ENCODE measurements around the gene DLX1. TPM values are rescaled to one million over a fixed set of nuclear protein-coding genes. Genes with fewer than 3 reads are reported as not detected.

The DLX1 gene
- total and polyA plus RNA-seq, 2 of the 8 experiments (the other 6 are each of a cell fraction or from before 2014, with no cell fraction given), result 0.11 TPM; not detected in 1

DNA sequence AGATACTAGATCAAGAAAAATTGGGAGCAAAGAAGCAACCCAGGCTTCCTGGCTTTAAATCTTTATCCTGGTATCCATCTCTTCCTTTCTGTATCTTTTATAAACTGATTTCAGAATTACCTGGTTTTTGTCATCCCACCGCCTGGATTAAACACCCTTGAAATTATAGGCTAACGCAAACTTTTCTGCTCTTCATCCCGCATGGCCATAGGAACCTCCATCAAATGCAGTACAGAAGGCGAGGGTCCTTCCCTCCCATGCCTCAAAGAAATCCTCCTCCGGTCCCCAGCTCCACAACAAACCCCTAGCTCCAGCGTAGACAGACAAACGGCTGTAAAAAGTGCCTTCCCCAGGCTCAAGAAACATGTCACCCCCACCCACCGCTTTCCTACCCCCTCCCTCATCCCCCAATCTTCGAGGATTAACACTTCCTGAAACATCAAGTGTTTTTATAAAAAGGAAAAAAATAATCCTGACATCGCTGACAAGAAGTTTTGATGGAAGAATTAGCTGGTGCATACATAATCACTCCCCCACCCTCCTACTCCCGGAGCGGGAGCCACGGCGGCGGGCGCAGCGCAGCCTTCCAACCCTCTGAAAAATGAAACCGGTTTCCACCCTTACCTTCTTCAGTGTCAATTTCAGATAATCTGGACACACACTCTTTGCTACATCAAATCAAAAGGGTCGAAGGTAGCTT lies 7.6 kb downstream of the DLX1 start:
- Histone ChIP-seq H3K79me2 (ENCODE audit: control insufficient read depth in 1 of 2, insufficient read depth in 2 of 2, low read length in 2 of 2) (no peaks in the 10 kb centered on the region), H3K36me3 (ENCODE audit: control insufficient read depth in 2 of 4, insufficient read depth in 4 of 4, low read length in 3 of 4) (0 out of 8 replicates have a peak, but pooled peaks cover 0 to 3% (median 0%) of the 10 kb centered on the region in 4 experiments), H3K4ac (replicated peaks; ENCODE audit: insufficient read length, low read depth, low read length) (no peak overlapping the region), H4K20me1 (replicated peaks in 1 of 2; ENCODE audit: control insufficient read depth in 1 of 2, insufficient read depth in 2 of 2, low read length in 2 of 2) (peaks cover 17 to 32% of the 10 kb centered on the region in 2 experiments), H3K79me1 (ENCODE audit: low read depth, low read length) (no peaks in the 10 kb centered on the region), H2BK5ac (ENCODE audit: low read depth, low read length) (no peak overlapping the region), H3K23ac (ENCODE audit: insufficient read length) (no peak overlapping the region), H3K27ac (ENCODE audit: low read depth, low read length) (no peak overlapping the region), H3K56ac (replicated peaks; ENCODE audit: insufficient read length, low read depth, low read length) (no peak overlapping the region), H2BK120ac (replicated peaks; ENCODE audit: low read depth, low read length) (no peak overlapping the region), H3K18ac (ENCODE audit: extremely low read depth, low read length) (no peak overlapping the region), H3K14ac (ENCODE audit: insufficient read length) (no peak overlapping the region), H3K4me1 (replicated peaks in 1 of 4; ENCODE audit: control insufficient read depth in 3 of 4, insufficient read depth in 4 of 4, low read length in 3 of 4) (peaks cover 0 to 34% (median 18%) of the 10 kb centered on the region in 4 experiments; a peak in 6 of 7 replicates), H2BK20ac (ENCODE audit: low read length) (no peak overlapping the region), H4K5ac (ENCODE audit: insufficient read length, low read depth, low read length) (no peak overlapping the region), H2BK12ac (ENCODE audit: low read depth, low read length) (no peak overlapping the region), H3K9me3 (ENCODE audit: insufficient read depth in 2 of 2, low read depth in 1 of 2, low read length in 1 of 2) (no peaks in the 10 kb centered on the region), H2AK5ac (ENCODE audit: low read depth, low read length) (no peak overlapping the region), H2AFZ (ENCODE audit: low read length) (no peak overlapping the region), H3K23me2 (ENCODE audit: low read depth, low read length) (peaks cover 12% of the 10 kb centered on the region; the same call in 1 of the 2 replicates), H4K8ac (ENCODE audit: extremely low read depth, insufficient read depth, low read length) (no peak overlapping the region), H3K9ac (replicated peaks in 1 of 4; ENCODE audit: extremely low read depth in 1 of 4, low read depth in 3 of 4, low read length in 3 of 4) (no peak overlapping the region), H3K4me3 (ENCODE audit: extremely low read depth in 1 of 4, insufficient read depth in 2 of 4, low read depth in 3 of 4, low read length in 4 of 4) (no peak overlapping the region), H2BK15ac (ENCODE audit: low read length) (no peak overlapping the region), H4K91ac (replicated peaks; ENCODE audit: insufficient read length, low read length) (no peak overlapping the region), H3K27me3 (replicated peaks in 1 of 4; ENCODE audit: control insufficient read depth in 3 of 4, extremely low read depth in 1 of 4, insufficient read depth in 3 of 4, low read length in 3 of 4) (peaks cover 95 to 100% (median 98%) of the 10 kb centered on the region in 4 experiments), H3K4me2 (ENCODE audit: insufficient read depth in 1 of 2, low read depth in 2 of 2, low read length in 2 of 2) (no peak overlapping the region; a peak in 1 of 4 replicates)
- FAIRE-seq (no peak), DNase-seq (ENCODE audit: low read depth in 1 of 2, low spot score in 2 of 2) (peak in 1 of 2 experiments; percentile 51)
- TF ChIP-seq RNF2 (IDR thresholded peaks at IDR 0.05; ENCODE audit: borderline replicate concordance, low read depth, low read length, missing control alignments, poor library complexity, severe bottlenecking) (peak; percentile 97), TAF1 (IDR thresholded peaks at IDR 0.05; ENCODE audit: low read depth, low read length) (no peak), BCL11A (IDR thresholded peaks at IDR 0.05; ENCODE audit: low read depth in 2 of 2, low read length in 2 of 2) (no peak), EGR1 (IDR thresholded peaks at IDR 0.05; ENCODE audit: borderline replicate concordance, low read depth, low read length) (no peak), SUZ12 (IDR thresholded peaks at IDR 0.05; ENCODE audit: low read length) (peak; percentile 6), CHD2 (IDR thresholded peaks at IDR 0.05; ENCODE audit: low read length) (no peak)
- CTCF ChIA-PET (ENCODE audit: partially characterized antibody), result interaction anchor here (1.2 to 12.4 kb wide), 2 partner anchors 10 to 14 kb away, joined by 3 to 198 read pairs; partner anchors contain the start of gene DLX2
- POLR2A ChIA-PET (ENCODE audit: partially characterized antibody), result interaction anchor here (1.9 to 14.0 kb wide), 2 partner anchors 9 kb away, joined by 4 to 184 read pairs; partner anchors contain the start of gene DLX2
- 4% methylated on average over 18 of the region's 19 CpGs; no CpG with 5 or more reads in 1 of the 2 experiments for WGBS, 2 experiments (ENCODE audit: extremely low coverage in 1 of 2, insufficient coverage in 1 of 2, insufficient read length in 1 of 2, insufficient replicate concordance in 2 of 2, low coverage in 1 of 2, low lambda C conversion rate in 2 of 2, missing lambda C conversion rate in 1 of 2)

All from H1 (cell line).